HG03354 (cell line): Measurements from ENCODE around the gene MYH11.
A peak's percentile ranks its signal among the peaks of the same experiment; 100 is the strongest.

Source experiments
- ATAC-seq: cut with Tn5 transposase; IDR thresholded peaks from one replicate; pipeline ENCODE4 v1.9.1; 2021; ENCODE audit warnings: mild to moderate bottlenecking; ENCODE audit not compliant: unreplicated experiment, poor library complexity, severe bottlenecking

Gene MYH11

DNA sequence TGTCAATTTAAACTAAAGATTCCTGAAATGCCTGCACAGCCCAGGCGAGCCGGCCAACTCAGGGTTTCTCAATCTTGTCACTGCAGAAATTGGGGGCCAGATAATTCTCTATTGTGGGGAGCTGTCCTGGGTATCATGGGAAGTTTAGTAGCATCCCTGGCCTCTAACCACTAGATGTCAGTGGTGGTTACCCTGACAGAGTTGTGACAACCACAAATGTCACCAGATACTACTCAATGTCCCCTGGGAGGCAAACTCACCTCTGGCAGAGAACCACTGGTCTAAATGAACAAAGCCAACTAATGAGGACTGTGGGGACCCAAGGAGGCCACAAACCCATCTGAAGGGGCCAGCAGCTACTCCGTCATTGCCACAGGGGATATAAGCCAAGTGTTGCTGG lies 90.9 kb downstream of the MYH11 start:
- peak; percentile 82 for ATAC-seq

DNA sequence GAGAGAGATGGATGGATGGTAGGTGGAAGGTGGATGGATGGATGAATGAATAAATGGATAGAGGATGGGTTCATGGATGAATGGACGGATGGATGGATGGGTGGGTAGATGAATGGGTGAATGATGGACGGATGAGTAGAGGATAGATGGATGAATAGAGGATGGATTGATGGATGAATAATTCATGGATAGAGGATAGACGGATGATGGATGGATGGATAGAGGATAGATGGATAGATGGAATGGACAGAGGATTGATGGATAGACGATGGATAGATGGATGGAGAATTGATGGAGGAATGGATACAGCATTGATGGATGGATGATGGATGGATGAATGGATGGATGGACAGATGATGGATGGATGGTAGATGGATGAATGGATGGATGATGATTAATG lies 91.7 kb downstream of the MYH11 start:
- no peak for ATAC-seq

DNA sequence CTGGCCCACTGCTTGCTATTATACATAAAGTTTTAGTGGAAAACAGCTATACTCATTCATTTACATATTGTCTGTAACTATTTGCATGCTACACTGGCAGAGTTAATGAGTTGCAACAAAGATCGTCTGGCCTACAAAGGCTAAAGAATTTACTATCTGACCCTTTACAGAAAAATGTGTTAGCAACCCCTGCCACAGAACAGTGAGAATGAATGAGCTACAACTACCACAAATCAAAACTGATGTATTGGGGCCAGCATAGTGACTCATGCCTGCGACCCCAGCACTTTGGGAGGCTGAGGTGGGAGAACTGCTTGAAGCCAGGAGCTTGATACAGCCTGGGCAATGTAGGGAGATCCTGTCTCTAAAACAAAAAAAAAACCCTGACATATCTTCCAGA lies 92.7 kb downstream of the MYH11 start:
- no peak for ATAC-seq

- no peak for ATAC-seq
These were observed 96.7 kb downstream of the MYH11 start for GRCh38 chr16:15760129-15760528.

GRCh38 chr16:15759070-15759469 lies 97.8 kb downstream of the MYH11 start:
- no peak for ATAC-seq

GRCh38 chr16:15757630-15758251 lies 99.1 kb downstream of the MYH11 start:
- no peak for ATAC-seq

DNA sequence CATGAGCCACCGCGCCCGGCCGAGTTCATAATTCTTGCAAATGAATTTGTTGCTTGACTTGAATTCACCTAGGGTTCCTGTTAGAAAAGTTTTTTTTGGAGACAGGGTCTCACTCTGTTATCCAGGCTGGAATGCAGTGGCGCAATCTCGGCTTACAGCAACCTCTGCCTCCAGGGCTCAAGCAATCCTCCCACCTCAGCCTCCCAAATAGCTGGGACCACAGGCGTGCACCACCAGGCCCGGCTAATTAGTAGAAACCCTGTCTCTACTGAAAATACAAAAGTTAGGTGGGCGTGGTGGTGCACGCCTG lies 99.8 kb downstream of the MYH11 start:
- ATAC-seq: no peak

DNA sequence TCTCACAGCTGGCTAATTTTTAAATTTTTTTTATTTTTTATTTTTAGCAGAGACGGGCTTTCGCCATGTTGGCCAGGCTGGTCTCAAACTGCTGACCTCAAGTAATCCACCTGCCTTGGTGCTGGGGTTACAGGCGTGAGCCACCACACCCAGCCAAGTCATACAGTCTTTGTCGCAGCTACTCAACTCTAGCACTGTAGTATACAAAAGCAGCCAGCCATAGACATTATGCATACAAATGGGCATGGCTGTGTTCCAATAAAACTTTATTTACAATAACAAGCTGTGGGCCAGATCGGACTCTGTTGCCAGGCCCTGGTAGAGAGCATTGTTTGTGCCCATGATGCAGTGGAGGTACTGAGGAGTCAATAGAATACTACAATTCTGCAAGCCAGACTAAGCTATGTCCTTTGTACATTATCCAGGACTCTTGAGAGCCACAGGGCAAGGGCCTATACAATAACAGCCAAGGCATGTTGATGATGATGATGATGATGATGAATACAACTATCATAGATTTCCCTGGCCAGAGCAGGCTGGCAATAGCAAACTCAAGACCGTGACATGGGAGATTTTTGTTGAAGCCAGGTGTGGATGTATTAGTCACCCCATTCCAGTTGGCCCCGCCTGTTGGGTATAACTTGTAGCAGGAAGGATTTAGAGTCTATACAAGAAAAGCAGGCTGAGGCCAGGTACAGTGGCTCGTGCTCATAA lies 101.8 kb downstream of the MYH11 start:
- ATAC-seq: no peak

- no peak for ATAC-seq
These were observed 103.9 kb downstream of the MYH11 start for GRCh38 chr16:15752717-15753488.

DNA sequence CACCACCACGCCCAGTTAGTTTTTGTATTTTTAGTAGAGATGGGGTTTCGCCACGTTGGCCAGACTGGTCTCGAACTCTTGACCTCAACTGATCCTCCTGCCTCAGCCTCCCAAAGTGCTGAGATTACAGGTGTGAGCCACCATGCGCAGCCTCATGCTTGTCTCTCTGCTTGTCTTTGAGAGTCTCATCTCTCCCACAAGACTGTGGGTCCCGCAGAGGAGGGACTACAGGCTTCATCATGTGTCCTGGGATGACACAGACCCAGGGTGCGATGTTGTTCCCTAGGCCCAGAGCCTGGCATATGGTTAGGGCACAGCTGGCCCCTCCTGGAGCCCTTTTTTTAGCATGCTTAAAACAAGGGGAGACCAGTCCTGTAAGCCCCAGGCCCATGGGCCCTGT lies 104.9 kb downstream of the MYH11 start:
- ATAC-seq: no peak

- ATAC-seq: no peak
These were observed 106.8 kb downstream of the MYH11 start for GRCh38 chr16:15749985-15750384.

- ATAC-seq: no peak
These were observed 107.5 kb downstream of the MYH11 start for GRCh38 chr16:15749371-15749770.

- no peak for ATAC-seq
These were observed 108.2 kb downstream of the MYH11 start for GRCh38 chr16:15748654-15749053.

DNA sequence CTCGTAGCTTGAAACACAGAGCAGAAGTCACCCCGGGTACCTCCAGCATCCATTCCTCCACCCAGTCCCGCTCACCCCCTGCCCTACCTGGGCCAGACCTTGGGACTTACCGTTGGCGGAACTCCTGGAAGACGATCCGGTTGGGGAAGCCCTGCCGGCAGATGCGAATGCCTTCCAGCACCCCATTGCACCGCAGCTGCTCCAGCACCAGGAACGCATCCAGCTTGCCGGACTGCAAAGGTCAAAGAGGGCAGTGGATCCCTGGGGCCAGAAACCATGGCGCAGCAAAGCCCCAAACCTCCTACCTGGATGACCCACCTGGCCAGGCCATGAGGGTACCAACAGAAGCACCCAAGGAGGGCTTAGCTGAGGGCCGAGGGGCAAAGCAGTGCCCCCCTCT lies 108.9 kb downstream of the MYH11 start:
- no peak for ATAC-seq

GRCh38 chr16:15746332-15746731 lies 110.5 kb downstream of the MYH11 start:
- ATAC-seq: no peak

DNA sequence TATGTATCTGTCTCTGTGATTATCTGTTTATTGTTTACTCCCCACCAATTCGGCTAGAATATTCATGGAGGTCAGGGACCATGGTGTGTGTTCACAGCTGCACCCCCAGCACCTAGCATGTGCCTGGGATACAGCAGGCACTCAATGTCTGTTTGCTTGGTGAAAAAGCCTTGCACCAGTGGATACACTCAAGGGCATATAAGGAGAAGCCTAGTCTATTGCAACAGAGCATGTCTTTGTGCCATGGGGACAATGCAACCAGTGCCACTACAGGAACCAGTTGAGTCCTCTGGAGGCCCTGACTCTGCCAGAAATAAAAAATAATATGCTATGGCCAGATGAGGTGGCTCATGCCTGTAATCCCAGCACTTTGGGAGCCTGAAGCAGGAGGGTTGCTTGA lies 113.2 kb downstream of the MYH11 start:
- ATAC-seq: no peak

- no peak for ATAC-seq
These were observed 114.1 kb downstream of the MYH11 start for GRCh38 chr16:15742716-15743115.

- no peak for ATAC-seq
These were observed 115.5 kb downstream of the MYH11 start for GRCh38 chr16:15741207-15741871.

- ATAC-seq: no peak
These were observed 116.9 kb downstream of the MYH11 start for GRCh38 chr16:15739950-15740349.

- ATAC-seq: no peak
These were observed 117.4 kb downstream of the MYH11 start for GRCh38 chr16:15739464-15739863.
